Esophagus squamous epithelium (tissue), 4 donors: Measurements from ENCODE around the gene CAPZB.

Experiments used
- CTCF ChIP-seq, 6 experiments: fragments of 450-650 bp in 4 of 6; fragments of 200-600 bp in 2 of 6; sonication (generic) in 2 of 6; IDR thresholded peaks; one replicate each; pipeline ENCODE4 v1.5.1; 2016 to 2019; ENCODE audit warnings: antibody characterized with exemption in 6 of 6, mild to moderate bottlenecking in 4 of 6, moderate library complexity in 4 of 6
- POLR2A ChIP-seq, 4 donors: fragments of 450-650 bp; IDR thresholded peaks; one replicate each; pipeline ENCODE4 v1.6.1; 2017; ENCODE audit warnings: antibody characterized with exemption in 4 of 4, mild to moderate bottlenecking in 4 of 4, moderate library complexity in 3 of 4

- no peak for TF ChIP-seq CTCF (IDR thresholded peaks at IDR 0.05)
- TF ChIP-seq POLR2A (IDR thresholded peaks at IDR 0.05) = no peak
Measured at GRCh38 chr1:19342062-19342750, 143.1 kb downstream of the CAPZB start.
